Stimulated activated naive CD8-positive, alpha-beta T cell treated with anti-CD3 and anti-CD28 coated beads, Interleukin-15, amount 100 ng/mL, for 72 hours (primary cell): ENCODE results near the gene CDH13.

Source experiments
- ATAC-seq: fragments of 150-1000 bp; cut with Tn5 transposase; 2 replicates; pipeline ENCODE4 v1.10.0; 2021; ENCODE audit warnings: mild to moderate bottlenecking, moderate library complexity
- DNase-seq, 2 donors: peaks; one replicate each; pipeline ENCODE4 v3.0.0; 2021 to 2022
- H3K27ac Mint-ChIP-seq, 2 donors: one replicate each; pipeline ENCODE4 v1.8.0; 2022; ENCODE audit warnings: mild to moderate bottlenecking in 2 of 2, mixed read lengths in 2 of 2, moderate library complexity in 2 of 2
- H3K27me3 Mint-ChIP-seq: one replicate; pipeline ENCODE4 v1.8.0; 2022; ENCODE audit warnings: mixed read lengths
- H3K4me1 Mint-ChIP-seq: one replicate; pipeline ENCODE4 v1.8.0; 2022; ENCODE audit warnings: mild to moderate bottlenecking, mixed read lengths
- H3K4me3 Mint-ChIP-seq, 2 donors: one replicate each; pipeline ENCODE4 v1.8.0; 2022; ENCODE audit warnings: mild to moderate bottlenecking in 2 of 2, mixed read lengths in 2 of 2, moderate library complexity in 1 of 2
- H3K9me3 Mint-ChIP-seq, 2 donors: one replicate each; pipeline ENCODE4 v1.8.0; 2022; ENCODE audit warnings: mixed read lengths in 2 of 2

The CDH13 gene

GRCh38 chr16:82636958-82637357 is 10.2 kb downstream of the CDH13 start:
- H3K4me3 Mint-ChIP-seq: no peak overlapping the region
- peaks cover 11% of the 10 kb centered on the region for H3K27me3 Mint-ChIP-seq
- no peak overlapping the region for H3K27ac Mint-ChIP-seq
- no peak for ATAC-seq
- peaks cover 25% of the 10 kb centered on the region for H3K4me1 Mint-ChIP-seq
- no peaks in the 10 kb centered on the region for H3K9me3 Mint-ChIP-seq
- DNase-seq: no peak

GRCh38 chr16:82638095-82638798 is 11.5 kb downstream of the CDH13 start:
- DNase-seq (no peak), ATAC-seq (no peak)
- H3K4me1 Mint-ChIP-seq: peaks cover 25% of the 10 kb centered on the region
- H3K27me3 Mint-ChIP-seq: peaks cover 6% of the 10 kb centered on the region
- no peaks in the 10 kb centered on the region for H3K9me3 Mint-ChIP-seq
- H3K27ac Mint-ChIP-seq: no peak overlapping the region
- H3K4me3 Mint-ChIP-seq: no peak overlapping the region

- Mint-ChIP-seq H3K27ac (peak overlapping the region in 1 of 2 donors; percentile 20), H3K4me3 (no peak overlapping the region), H3K4me1 (peaks cover 25% of the 10 kb centered on the region), H3K27me3 (peaks cover 6% of the 10 kb centered on the region), H3K9me3 (no peaks in the 10 kb centered on the region)
- no peak for ATAC-seq
- no peak for DNase-seq
These were observed 12.5 kb downstream of the CDH13 start for GRCh38 chr16:82639263-82639662.

GRCh38 chr16:82639666-82640336 is 13.0 kb downstream of the CDH13 start:
- Mint-ChIP-seq H3K27me3 (peaks cover 6% of the 10 kb centered on the region), H3K9me3 (no peaks in the 10 kb centered on the region), H3K4me1 (peaks cover 22% of the 10 kb centered on the region), H3K27ac (no peak overlapping the region), H3K4me3 (no peak overlapping the region)
- ATAC-seq (peak; percentile 55), DNase-seq (peak; percentile 43 to 50)

- no peak for DNase-seq
- Mint-ChIP-seq H3K27ac (no peak overlapping the region), H3K27me3 (peaks cover 6% of the 10 kb centered on the region), H3K4me3 (no peak overlapping the region), H3K9me3 (no peaks in the 10 kb centered on the region), H3K4me1 (peaks cover 13% of the 10 kb centered on the region)
- ATAC-seq: peak; percentile 64
These were observed 14.7 kb downstream of the CDH13 start for GRCh38 chr16:82641336-82641984.

GRCh38 chr16:82643136-82643535 is 16.4 kb downstream of the CDH13 start:
- ATAC-seq (no peak), DNase-seq (no peak)
- Mint-ChIP-seq H3K4me3 (no peak overlapping the region), H3K27ac (no peak overlapping the region), H3K27me3 (peaks cover 6% of the 10 kb centered on the region), H3K9me3 (no peaks in the 10 kb centered on the region), H3K4me1 (peaks cover 13% of the 10 kb centered on the region)

GRCh38 chr16:82643936-82644630 is 17.3 kb downstream of the CDH13 start:
- DNase-seq: no peak
- no peak overlapping the region for H3K27ac Mint-ChIP-seq
- no peak overlapping the region for H3K4me3 Mint-ChIP-seq
- peaks cover 7% of the 10 kb centered on the region for H3K27me3 Mint-ChIP-seq
- H3K4me1 Mint-ChIP-seq: peaks cover 14% of the 10 kb centered on the region
- no peak for ATAC-seq
- peaks cover 4 to 6% of the 10 kb centered on the region in 2 donors for H3K9me3 Mint-ChIP-seq

GRCh38 chr16:82646504-82646903 is 19.7 kb downstream of the CDH13 start:
- ATAC-seq (no peak), DNase-seq (no peak)
- H3K4me1 Mint-ChIP-seq: peaks cover 29% of the 10 kb centered on the region
- no peak overlapping the region for H3K27ac Mint-ChIP-seq
- peaks cover 10% of the 10 kb centered on the region for H3K27me3 Mint-ChIP-seq
- H3K9me3 Mint-ChIP-seq: peaks cover 8 to 10% of the 10 kb centered on the region in 2 donors
- no peak overlapping the region for H3K4me3 Mint-ChIP-seq

- Mint-ChIP-seq H3K4me3 (no peak overlapping the region), H3K27ac (no peak overlapping the region), H3K27me3 (peaks cover 10% of the 10 kb centered on the region), H3K4me1 (peaks cover 58% of the 10 kb centered on the region), H3K9me3 (peaks cover 8 to 10% of the 10 kb centered on the region in 2 donors)
- ATAC-seq (no peak), DNase-seq (no peak)
These were observed 23.0 kb downstream of the CDH13 start for GRCh38 chr16:82649766-82650165.

- DNase-seq (no peak), ATAC-seq (no peak)
- Mint-ChIP-seq H3K27me3 (peaks cover 10% of the 10 kb centered on the region), H3K4me1 (peaks cover 67% of the 10 kb centered on the region), H3K9me3 (peaks cover 8 to 10% of the 10 kb centered on the region in 2 donors), H3K27ac (no peak overlapping the region), H3K4me3 (peak overlapping the region; percentile 3 to 27)
These were observed 24.0 kb downstream of the CDH13 start for GRCh38 chr16:82650804-82651203.

- DNase-seq (peak; percentile 39 to 42), ATAC-seq (peak; percentile 17)
- peak overlapping the region; percentile 95 to 96 for H3K27ac Mint-ChIP-seq
- H3K4me3 Mint-ChIP-seq: peak overlapping the region; percentile 51 to 59
- H3K27me3 Mint-ChIP-seq: peaks cover 10% of the 10 kb centered on the region
- peaks cover 8 to 10% of the 10 kb centered on the region in 2 donors for H3K9me3 Mint-ChIP-seq
- peaks cover 78% of the 10 kb centered on the region for H3K4me1 Mint-ChIP-seq
These were observed 25.3 kb downstream of the CDH13 start for GRCh38 chr16:82651921-82652601.

- no peak for ATAC-seq
- peaks cover 10% of the 10 kb centered on the region for H3K27me3 Mint-ChIP-seq
- H3K9me3 Mint-ChIP-seq: peaks cover 8 to 10% of the 10 kb centered on the region in 2 donors
- peaks cover 82% of the 10 kb centered on the region for H3K4me1 Mint-ChIP-seq
- peak overlapping the region; percentile 95 to 96 for H3K27ac Mint-ChIP-seq
- H3K4me3 Mint-ChIP-seq: peak overlapping the region; percentile 51 to 59
- DNase-seq: no peak
These were observed 26.1 kb downstream of the CDH13 start for GRCh38 chr16:82652826-82653225.

- peak; percentile 80 for ATAC-seq
- Mint-ChIP-seq H3K27ac (peak overlapping the region; percentile 92 to 98), H3K4me3 (peak overlapping the region; percentile 75 to 77), H3K9me3 (peaks cover 7% of the 10 kb centered on the region in 2 donors), H3K27me3 (peaks cover 9% of the 10 kb centered on the region), H3K4me1 (peaks cover 90% of the 10 kb centered on the region)
- DNase-seq: peak; percentile 57 to 66
These were observed 27.1 kb downstream of the CDH13 start for GRCh38 chr16:82653550-82654511.

- peak overlapping the region; percentile 41 to 54 for H3K4me3 Mint-ChIP-seq
- peak overlapping the region; percentile 84 to 93 for H3K27ac Mint-ChIP-seq
These were observed 28.4 kb downstream of the CDH13 start for GRCh38 chr16:82655072-82655714.

More at GRCh38 chr16:82655072-82655714, 28.4 kb downstream of the CDH13 start:
- ATAC-seq (peak; percentile 76), DNase-seq (peak; percentile 74 to 79)
- peaks cover 92% of the 10 kb centered on the region for H3K4me1 Mint-ChIP-seq
- no peaks in the 10 kb centered on the region for H3K27me3 Mint-ChIP-seq
- H3K9me3 Mint-ChIP-seq: no peaks in the 10 kb centered on the region
